ENCODE data around the gene MYO1B. TPM values are rescaled to one million over a fixed set of nuclear protein-coding genes. Genes with fewer than 3 reads are reported as not detected.

The MYO1B gene
- total RNA-seq, 4 donors from 2014 or later = 17.2 to 31.8 (median 28.8) TPM

- H3K36me3 ChIP-seq = no peaks in the 10 kb centered on the region
- TF ChIP-seq POLR2AphosphoS5 (IDR thresholded peaks at IDR 0.05) = no peak
- no peak for TF ChIP-seq CTCF (IDR thresholded peaks at IDR 0.05)
- TF ChIP-seq EP300 (IDR thresholded peaks at IDR 0.05) = no peak
- no peak for TF ChIP-seq POLR2A (IDR thresholded peaks at IDR 0.05)
- peaks cover 5% of the 10 kb centered on the region for H3K4me1 ChIP-seq
- H3K9me3 ChIP-seq = no peaks in the 10 kb centered on the region
- no peak overlapping the region for H3K27ac ChIP-seq
- 71% methylated on average over 1 of the region's 1 CpG for WGBS
- DNase-seq (ENCODE audit: low spot score in 2 of 2) = no peak
- no peaks in the 10 kb centered on the region for H3K27me3 ChIP-seq
- no peak overlapping the region for H3K4me3 ChIP-seq
These were observed 82.3 kb downstream of the MYO1B start for GRCh38 chr2:191327484-191327883.

DNA sequence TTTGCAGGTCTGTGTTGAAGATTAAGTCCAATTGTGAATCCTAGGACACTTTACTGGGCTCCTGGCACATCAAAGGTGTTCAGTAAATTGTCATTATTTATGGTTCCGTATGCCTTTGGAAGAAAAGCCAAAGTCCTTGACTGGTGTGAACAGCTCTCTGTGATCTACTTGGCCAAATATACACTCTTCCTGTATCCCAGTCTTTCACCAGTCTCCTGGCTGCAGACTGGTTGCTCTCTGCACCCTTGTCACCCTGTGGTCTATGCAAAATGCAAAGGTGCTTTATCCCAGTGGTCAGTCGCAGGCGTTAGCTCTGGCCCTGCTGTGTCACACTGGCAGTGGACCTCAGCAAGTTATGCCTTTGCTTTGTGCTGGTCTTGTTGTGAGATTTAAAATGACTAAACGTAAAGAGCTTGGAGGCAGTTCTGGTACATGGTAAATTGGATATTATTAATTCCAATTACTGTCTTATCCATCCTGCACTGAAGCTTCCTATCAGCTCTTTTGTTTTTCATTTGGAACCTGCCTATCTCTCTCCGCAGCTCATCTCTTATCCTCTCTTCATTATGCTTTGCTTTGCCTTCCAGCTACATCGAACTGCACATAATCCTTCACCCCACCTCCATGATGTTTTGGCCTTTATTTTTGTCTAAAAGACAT, 83.1 kb downstream of the MYO1B start:
- WGBS = 96% methylated on average over 6 of the region's 6 CpGs
- Histone ChIP-seq H3K9me3 (no peaks in the 10 kb centered on the region), H3K4me3 (no peak overlapping the region), H3K27me3 (no peaks in the 10 kb centered on the region), H3K36me3 (no peaks in the 10 kb centered on the region), H3K27ac (no peak overlapping the region), H3K4me1 (peaks cover 8% of the 10 kb centered on the region)
- no peak for DNase-seq (ENCODE audit: low spot score in 2 of 2)
- TF ChIP-seq POLR2A (IDR thresholded peaks at IDR 0.05) (no peak), POLR2AphosphoS5 (IDR thresholded peaks at IDR 0.05) (no peak), EP300 (IDR thresholded peaks at IDR 0.05) (no peak), CTCF (IDR thresholded peaks at IDR 0.05) (no peak)

- 69% methylated on average over 3 of the region's 3 CpGs for WGBS
- no peak for DNase-seq (ENCODE audit: low spot score in 2 of 2)
- H3K27me3 ChIP-seq = no peaks in the 10 kb centered on the region
- peaks cover 11% of the 10 kb centered on the region for H3K4me1 ChIP-seq
- no peaks in the 10 kb centered on the region for H3K9me3 ChIP-seq
- H3K36me3 ChIP-seq = no peaks in the 10 kb centered on the region
- no peak overlapping the region for H3K27ac ChIP-seq
- TF ChIP-seq POLR2A (IDR thresholded peaks at IDR 0.05) (no peak), EP300 (IDR thresholded peaks at IDR 0.05) (no peak)
- H3K4me3 ChIP-seq = no peak overlapping the region
These were observed 84.6 kb downstream of the MYO1B start for GRCh38 chr2:191329841-191330240.

DNA sequence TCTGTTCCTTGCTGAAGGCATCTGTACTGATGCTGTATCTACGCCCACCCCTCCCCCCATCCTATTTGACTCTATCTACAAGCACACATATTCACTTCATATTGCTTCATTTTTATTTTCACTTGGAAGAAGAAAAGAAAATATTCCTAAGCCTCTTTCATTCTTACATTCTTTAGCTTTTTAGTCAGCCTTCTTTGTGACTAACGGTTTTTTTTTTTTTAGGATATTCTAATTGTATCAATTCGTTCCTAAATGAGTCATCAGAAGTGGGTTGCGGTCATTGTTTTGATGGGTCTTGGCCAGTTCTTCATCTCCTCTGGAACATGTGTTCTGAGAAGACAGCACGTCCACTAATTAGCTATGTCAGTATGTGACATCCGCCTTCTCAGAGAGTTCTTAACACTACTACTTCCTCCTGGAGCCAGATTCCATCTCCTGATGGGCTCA, 88.7 kb downstream of the MYO1B start:
- Histone ChIP-seq H3K36me3 (no peaks in the 10 kb centered on the region), H3K27me3 (no peaks in the 10 kb centered on the region), H3K27ac (no peak overlapping the region), H3K4me1 (peaks cover 11% of the 10 kb centered on the region), H3K4me3 (no peak overlapping the region), H3K9me3 (no peaks in the 10 kb centered on the region)
- WGBS = 59% methylated on average over 6 of the region's 6 CpGs
- TF ChIP-seq POLR2AphosphoS5 (IDR thresholded peaks at IDR 0.05) (no peak), CTCF (IDR thresholded peaks at IDR 0.05) (no peak), EP300 (IDR thresholded peaks at IDR 0.05) (no peak), POLR2A (IDR thresholded peaks at IDR 0.05) (no peak)
- DNase-seq (ENCODE audit: low spot score in 2 of 2) = no peak

- no peaks in the 10 kb centered on the region for H3K27me3 ChIP-seq
- 74% methylated on average over 3 of the region's 3 CpGs for WGBS
- H3K4me1 ChIP-seq = peaks cover 5% of the 10 kb centered on the region
- H3K27ac ChIP-seq = no peak overlapping the region
- no peaks in the 10 kb centered on the region for H3K9me3 ChIP-seq
- H3K4me3 ChIP-seq = no peak overlapping the region
- TF ChIP-seq EP300 (IDR thresholded peaks at IDR 0.05) (no peak), CTCF (IDR thresholded peaks at IDR 0.05) (no peak)
- no peak for DNase-seq (ENCODE audit: low spot score in 2 of 2)
- H3K36me3 ChIP-seq = no peaks in the 10 kb centered on the region
These were observed 90.8 kb downstream of the MYO1B start for GRCh38 chr2:191335875-191336464.
